Measurements from ENCODE around the gene DNAH6. TPM values are rescaled to one million over a fixed set of nuclear protein-coding genes. Genes with fewer than 3 reads are reported as not detected.

DNAH6 gene
- total and polyA plus RNA-seq, 2 of the 8 experiments (the other 6 are each of a cell fraction or from before 2014, with no cell fraction given) = 0.06 to 0.43 TPM

- H4K8ac ChIP-seq (ENCODE audit: extremely low read depth, insufficient read depth, low read length) = no peak overlapping the region
- no peaks in the 10 kb centered on the region for H4K20me1 ChIP-seq (replicated peaks in 1 of 2; ENCODE audit: control insufficient read depth in 1 of 2, insufficient read depth in 2 of 2, low read length in 2 of 2)
- no peak overlapping the region for H2AK5ac ChIP-seq (ENCODE audit: low read depth, low read length)
- H3K23ac ChIP-seq (ENCODE audit: insufficient read length) = no peak overlapping the region
- no peak overlapping the region for H3K9ac ChIP-seq (replicated peaks in 1 of 4; ENCODE audit: extremely low read depth in 1 of 4, low read depth in 3 of 4, low read length in 3 of 4)
- no peak overlapping the region for H2AFZ ChIP-seq (ENCODE audit: low read length)
- DNase-seq (ENCODE audit: low read depth in 1 of 2, low spot score in 2 of 2) = no peak
- no peak overlapping the region for H3K27ac ChIP-seq (ENCODE audit: low read depth, low read length)
- no peak overlapping the region for H3K4me2 ChIP-seq (ENCODE audit: insufficient read depth in 1 of 2, low read depth in 2 of 2, low read length in 2 of 2)
- H3K4me3 ChIP-seq (ENCODE audit: extremely low read depth in 1 of 4, insufficient read depth in 2 of 4, low read depth in 3 of 4, low read length in 4 of 4) = no peak overlapping the region
- H4K5ac ChIP-seq (ENCODE audit: insufficient read length, low read depth, low read length) = no peak overlapping the region
- H3K79me2 ChIP-seq (ENCODE audit: control insufficient read depth in 1 of 2, insufficient read depth in 2 of 2, low read length in 2 of 2) = no peaks in the 10 kb centered on the region
- no peaks in the 10 kb centered on the region for H3K36me3 ChIP-seq (ENCODE audit: control insufficient read depth in 2 of 4, insufficient read depth in 4 of 4, low read length in 3 of 4)
- no peaks in the 10 kb centered on the region for H3K4me1 ChIP-seq (replicated peaks in 1 of 4; ENCODE audit: control insufficient read depth in 3 of 4, insufficient read depth in 4 of 4, low read length in 3 of 4)
- no peak overlapping the region for H2BK20ac ChIP-seq (ENCODE audit: low read length)
- no peaks in the 10 kb centered on the region for H3K27me3 ChIP-seq (replicated peaks in 1 of 4; ENCODE audit: control insufficient read depth in 3 of 4, extremely low read depth in 1 of 4, insufficient read depth in 3 of 4, low read length in 3 of 4)
- FAIRE-seq = no peak
- ChIA-PET CTCF (ENCODE audit: partially characterized antibody) (interaction anchor here (0.6 kb wide), 1 partner anchor 148 kb away, joined by 3 read pairs; no protein-coding TSS in a partner anchor), POLR2A (ENCODE audit: partially characterized antibody) (interaction anchor here (0.7 kb wide), 1 partner anchor 669 kb away, joined by 3 read pairs; no protein-coding TSS in a partner anchor)
- H2BK120ac ChIP-seq (replicated peaks; ENCODE audit: low read depth, low read length) = no peak overlapping the region
- H3K18ac ChIP-seq (ENCODE audit: extremely low read depth, low read length) = no peak overlapping the region
- H2BK12ac ChIP-seq (ENCODE audit: low read depth, low read length) = no peak overlapping the region
- no peaks in the 10 kb centered on the region for H3K79me1 ChIP-seq (ENCODE audit: low read depth, low read length)
- no peak overlapping the region for H3K4ac ChIP-seq (replicated peaks; ENCODE audit: insufficient read length, low read depth, low read length)
- H3K56ac ChIP-seq (replicated peaks; ENCODE audit: insufficient read length, low read depth, low read length) = no peak overlapping the region
- H3K9me3 ChIP-seq (ENCODE audit: insufficient read depth in 2 of 2, low read depth in 1 of 2, low read length in 1 of 2) = no peaks in the 10 kb centered on the region; a peak in 1 of 4 replicates
- H3K14ac ChIP-seq (ENCODE audit: insufficient read length) = no peak overlapping the region
- H2BK5ac ChIP-seq (ENCODE audit: low read depth, low read length) = no peak overlapping the region
- WGBS, 2 experiments (ENCODE audit: extremely low coverage in 1 of 2, insufficient coverage in 1 of 2, insufficient read length in 1 of 2, insufficient replicate concordance in 2 of 2, low coverage in 1 of 2, low lambda C conversion rate in 2 of 2, missing lambda C conversion rate in 1 of 2) = 96% methylated on average over 2 of the region's 2 CpGs; no CpG with 5 or more reads in 1 of the 2 experiments
- no peaks in the 10 kb centered on the region for H3K23me2 ChIP-seq (ENCODE audit: low read depth, low read length)
- no peak overlapping the region for H4K91ac ChIP-seq (replicated peaks; ENCODE audit: insufficient read length, low read length)
- H2BK15ac ChIP-seq (ENCODE audit: low read length) = no peak overlapping the region
- TF ChIP-seq SP1 (IDR thresholded peaks at IDR 0.05; ENCODE audit: low read depth, low read length) (no peak), GTF2F1 (IDR thresholded peaks at IDR 0.05; ENCODE audit: borderline replicate concordance, low read depth, low read length) (no peak), SRF (IDR thresholded peaks at IDR 0.05; ENCODE audit: low read depth, low read length) (no peak), NRF1 (IDR thresholded peaks at IDR 0.05; ENCODE audit: low read depth, low read length) (no peak), SIX5 (IDR thresholded peaks at IDR 0.05; ENCODE audit: low read depth, low read length) (no peak), RAD21 (IDR thresholded peaks at IDR 0.05 in 1 of 2, conservative IDR thresholded peaks at IDR 0.05 in 1 of 2; ENCODE audit: low read depth in 2 of 2, low read length in 2 of 2) (no peak), TEAD4 (IDR thresholded peaks at IDR 0.05; ENCODE audit: low read depth, low read length) (no peak), RNF2 (IDR thresholded peaks at IDR 0.05; ENCODE audit: borderline replicate concordance, low read depth, low read length, missing control alignments, poor library complexity, severe bottlenecking) (no peak), SP4 (IDR thresholded peaks at IDR 0.05; ENCODE audit: low read length) (no peak), PHF8 (conservative IDR thresholded peaks at IDR 0.05; ENCODE audit: low read depth, low read length) (no peak), CTBP2 (IDR thresholded peaks at IDR 0.05; ENCODE audit: borderline replicate concordance, insufficient read depth, insufficient read length, low read length) (no peak), CHD2 (IDR thresholded peaks at IDR 0.05; ENCODE audit: low read length) (no peak), CREB1 (IDR thresholded peaks at IDR 0.05) (no peak), ATF3 (IDR thresholded peaks at IDR 0.05; ENCODE audit: insufficient read depth, low read depth, low read length) (no peak)
Observed at GRCh38 chr2:84817239-84817655, 300.9 kb downstream of the DNAH6 start.
